Measurements from ENCODE around the gene VENTX.

The VENTX gene

DNA sequence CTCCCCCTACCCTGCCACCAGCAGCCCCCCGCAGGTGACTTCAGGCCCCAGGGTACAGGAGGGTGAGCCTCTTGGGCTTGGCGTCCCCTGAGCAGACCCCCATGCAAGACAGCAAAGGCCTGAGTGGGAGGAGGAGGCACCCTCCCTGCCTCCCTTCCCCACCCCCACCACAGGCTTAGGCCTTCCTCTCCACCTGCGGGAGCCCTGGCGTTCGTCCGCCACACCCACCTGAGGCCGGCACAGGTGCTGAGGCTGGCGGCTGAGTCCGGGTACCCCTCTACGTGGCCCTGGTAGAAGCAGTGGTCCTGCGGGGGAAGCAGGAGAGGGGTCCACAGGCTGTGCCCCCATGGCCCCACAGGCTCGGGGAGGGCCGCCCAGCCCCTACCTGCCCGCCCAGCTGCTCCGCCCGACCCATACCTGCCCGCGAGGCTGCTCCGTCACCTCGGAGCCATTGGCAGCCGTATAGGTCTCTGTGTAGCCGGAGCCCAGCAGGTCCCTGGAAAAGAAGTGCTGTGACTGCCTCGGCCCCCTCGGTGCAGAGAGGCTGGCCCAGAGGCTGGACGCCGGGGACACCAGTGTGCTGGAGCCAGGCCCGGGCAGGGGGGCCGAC, 36.0 kb downstream of the VENTX start:
- no peaks in the 10 kb centered on the region for H3K79me2 ChIP-seq (ENCODE audit: insufficient read depth, low read length)
- H3F3A ChIP-seq (ENCODE audit: low read depth): no peaks in the 10 kb centered on the region
- no peak overlapping the region for H3K9ac ChIP-seq (ENCODE audit: low read depth, low read length, poor library complexity, severe bottlenecking)
- no peaks in the 10 kb centered on the region for H3K36me3 ChIP-seq (ENCODE audit: insufficient read depth, low read length)
- no peaks in the 10 kb centered on the region for H3K9me2 ChIP-seq (replicated peaks; ENCODE audit: low read depth, low read length)
- no peaks in the 10 kb centered on the region for H3K27me3 ChIP-seq (ENCODE audit: insufficient read depth, low read length, poor library complexity, severe bottlenecking)
- peaks cover 35% of the 10 kb centered on the region for H3K4me1 ChIP-seq (ENCODE audit: insufficient read depth, low read length, poor library complexity, severe bottlenecking)
- H4K20me1 ChIP-seq (ENCODE audit: insufficient read depth, low read length, poor library complexity, severe bottlenecking): no peaks in the 10 kb centered on the region
- TF ChIP-seq, protein P1, sequence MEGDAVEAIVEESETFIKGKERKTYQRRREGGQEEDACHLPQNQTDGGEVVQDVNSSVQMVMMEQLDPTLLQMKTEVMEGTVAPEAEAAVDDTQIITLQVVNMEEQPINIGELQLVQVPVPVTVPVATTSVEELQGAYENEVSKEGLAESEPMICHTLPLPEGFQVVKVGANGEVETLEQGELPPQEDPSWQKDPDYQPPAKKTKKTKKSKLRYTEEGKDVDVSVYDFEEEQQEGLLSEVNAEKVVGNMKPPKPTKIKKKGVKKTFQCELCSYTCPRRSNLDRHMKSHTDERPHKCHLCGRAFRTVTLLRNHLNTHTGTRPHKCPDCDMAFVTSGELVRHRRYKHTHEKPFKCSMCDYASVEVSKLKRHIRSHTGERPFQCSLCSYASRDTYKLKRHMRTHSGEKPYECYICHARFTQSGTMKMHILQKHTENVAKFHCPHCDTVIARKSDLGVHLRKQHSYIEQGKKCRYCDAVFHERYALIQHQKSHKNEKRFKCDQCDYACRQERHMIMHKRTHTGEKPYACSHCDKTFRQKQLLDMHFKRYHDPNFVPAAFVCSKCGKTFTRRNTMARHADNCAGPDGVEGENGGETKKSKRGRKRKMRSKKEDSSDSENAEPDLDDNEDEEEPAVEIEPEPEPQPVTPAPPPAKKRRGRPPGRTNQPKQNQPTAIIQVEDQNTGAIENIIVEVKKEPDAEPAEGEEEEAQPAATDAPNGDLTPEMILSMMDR (conservative IDR thresholded peaks at IDR 0.05; ENCODE audit: low read length): no peak
- TF ChIP-seq EZH2phosphoT487 (IDR thresholded peaks at IDR 0.05; ENCODE audit: borderline replicate concordance): no peak
- H3K4me3 ChIP-seq (ENCODE audit: low read length, poor library complexity, severe bottlenecking): no peak overlapping the region
- no peaks in the 10 kb centered on the region for H3K9me3 ChIP-seq (ENCODE audit: insufficient read depth, low read depth, low read length)
- H3K4me2 ChIP-seq (ENCODE audit: low read depth, low read length, poor library complexity, severe bottlenecking): no peak overlapping the region
- no peak overlapping the region for H2AFZ ChIP-seq (ENCODE audit: low read length)

DNA sequence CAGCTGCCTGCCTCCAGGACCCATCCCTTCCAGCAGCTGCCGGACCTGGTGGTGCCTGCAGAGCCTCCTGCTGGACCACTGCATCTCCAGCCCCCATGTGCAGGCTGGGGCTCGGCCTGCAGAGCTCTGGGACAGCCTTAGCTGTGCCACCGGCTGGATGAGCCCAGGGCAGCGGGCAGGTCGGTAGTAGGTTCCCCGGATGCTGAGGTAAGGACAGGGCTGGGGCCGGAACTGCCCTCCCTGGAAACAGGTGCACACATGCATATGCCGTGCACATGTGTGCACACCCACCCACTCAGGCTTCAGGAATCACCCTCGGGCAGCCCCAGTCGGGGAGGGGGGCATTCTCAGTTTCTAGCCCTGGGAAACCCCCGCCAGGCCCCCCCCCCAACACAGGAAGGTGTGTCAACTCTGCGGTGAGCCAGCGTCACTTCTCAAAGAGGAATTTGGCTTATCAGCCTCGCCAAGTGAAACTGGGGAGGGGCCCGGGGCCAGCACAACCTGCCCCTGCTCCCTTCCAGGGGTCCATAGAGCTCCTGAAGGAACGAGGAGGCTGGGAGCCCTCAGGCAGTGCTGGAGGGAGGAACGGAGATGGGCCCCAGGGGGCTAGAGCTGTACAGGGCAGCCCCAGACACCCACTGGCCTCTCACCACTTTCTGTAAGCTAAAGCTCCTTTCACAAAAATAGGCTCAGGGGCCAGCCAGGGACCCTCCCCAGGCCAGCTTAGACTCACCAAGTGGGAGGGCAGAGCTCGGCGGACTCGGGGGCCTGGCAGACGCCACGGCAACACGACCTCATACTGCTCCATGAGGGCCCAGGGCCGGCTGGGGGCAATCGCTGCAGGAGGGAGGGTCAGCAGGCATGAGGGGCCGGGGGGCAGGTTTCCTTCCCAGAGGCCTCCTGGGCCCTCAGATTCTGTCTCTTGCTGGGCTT, 37.4 kb downstream of the VENTX start:
- Histone ChIP-seq H3K4me3 (ENCODE audit: low read length, poor library complexity, severe bottlenecking) (peak overlapping the region; percentile 50), H3K36me3 (ENCODE audit: insufficient read depth, low read length) (no peaks in the 10 kb centered on the region), H3K79me2 (ENCODE audit: insufficient read depth, low read length) (no peaks in the 10 kb centered on the region), H4K20me1 (ENCODE audit: insufficient read depth, low read length, poor library complexity, severe bottlenecking) (no peaks in the 10 kb centered on the region), H3K9me2 (replicated peaks; ENCODE audit: low read depth, low read length) (no peaks in the 10 kb centered on the region), H2AFZ (ENCODE audit: low read length) (no peak overlapping the region), H3K27me3 (ENCODE audit: insufficient read depth, low read length, poor library complexity, severe bottlenecking) (no peaks in the 10 kb centered on the region), H3K9ac (ENCODE audit: low read depth, low read length, poor library complexity, severe bottlenecking) (peak overlapping the region; percentile 62), H3K4me1 (ENCODE audit: insufficient read depth, low read length, poor library complexity, severe bottlenecking) (peaks cover 49% of the 10 kb centered on the region), H3F3A (ENCODE audit: low read depth) (no peaks in the 10 kb centered on the region), H3K4me2 (ENCODE audit: low read depth, low read length, poor library complexity, severe bottlenecking) (peak overlapping the region; percentile 62), H3K9me3 (ENCODE audit: insufficient read depth, low read depth, low read length) (no peaks in the 10 kb centered on the region)
- TF ChIP-seq, protein P1 (conservative IDR thresholded peaks at IDR 0.05; ENCODE audit: low read length): no peak
- no peak for TF ChIP-seq EZH2phosphoT487 (IDR thresholded peaks at IDR 0.05; ENCODE audit: borderline replicate concordance)

DNA sequence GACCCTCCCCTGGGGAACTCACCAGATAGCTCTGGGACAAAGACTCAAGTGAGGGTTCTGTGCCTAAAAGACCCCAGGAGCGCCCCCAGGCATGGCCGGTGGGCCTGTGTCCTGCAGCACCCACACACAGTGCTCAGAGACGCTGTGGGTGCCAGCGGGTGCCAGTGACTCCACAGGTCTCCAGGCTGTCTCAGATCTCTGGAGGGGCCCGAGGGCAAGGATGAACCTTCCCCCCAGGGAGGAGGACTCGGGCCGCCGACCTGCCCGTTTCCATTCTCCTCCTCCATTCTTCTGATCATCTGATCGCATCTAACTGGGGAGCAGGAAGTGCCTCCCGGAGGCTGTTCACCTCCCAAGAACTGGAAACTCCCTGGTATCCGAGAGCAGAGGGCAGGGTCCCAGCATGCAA, 38.0 kb downstream of the VENTX start:
- no peaks in the 10 kb centered on the region for H3F3A ChIP-seq (ENCODE audit: low read depth)
- no peaks in the 10 kb centered on the region for H3K79me2 ChIP-seq (ENCODE audit: insufficient read depth, low read length)
- peak overlapping the region; percentile 62 for H3K9ac ChIP-seq (ENCODE audit: low read depth, low read length, poor library complexity, severe bottlenecking)
- TF ChIP-seq, protein P1 (conservative IDR thresholded peaks at IDR 0.05; ENCODE audit: low read length): no peak
- no peak for TF ChIP-seq EZH2phosphoT487 (IDR thresholded peaks at IDR 0.05; ENCODE audit: borderline replicate concordance)
- H3K4me2 ChIP-seq (ENCODE audit: low read depth, low read length, poor library complexity, severe bottlenecking): peak overlapping the region; percentile 62
- no peaks in the 10 kb centered on the region for H3K9me2 ChIP-seq (replicated peaks; ENCODE audit: low read depth, low read length)
- peaks cover 55% of the 10 kb centered on the region for H3K4me1 ChIP-seq (ENCODE audit: insufficient read depth, low read length, poor library complexity, severe bottlenecking)
- no peaks in the 10 kb centered on the region for H4K20me1 ChIP-seq (ENCODE audit: insufficient read depth, low read length, poor library complexity, severe bottlenecking)
- peak overlapping the region; percentile 50 for H3K4me3 ChIP-seq (ENCODE audit: low read length, poor library complexity, severe bottlenecking)
- no peak overlapping the region for H2AFZ ChIP-seq (ENCODE audit: low read length)
- H3K36me3 ChIP-seq (ENCODE audit: insufficient read depth, low read length): no peaks in the 10 kb centered on the region
- no peaks in the 10 kb centered on the region for H3K9me3 ChIP-seq (ENCODE audit: insufficient read depth, low read depth, low read length)
- no peaks in the 10 kb centered on the region for H3K27me3 ChIP-seq (ENCODE audit: insufficient read depth, low read length, poor library complexity, severe bottlenecking)

Measured in Loucy (cell line).